HL-60/S4 treated with phorbol 12-myristate 13-acetate at 8.2 ng/mL for 4 days and 3 days (cell line): ENCODE measurements around the gene ARVCF.

Experiments
- in situ Hi-C: fragments of 300-500 bp; cut with MboI; formaldehyde crosslinking; loops from 2 replicates; pipeline ENCODE4 v1.15.0; 2022; ENCODE audit warnings: low sequenced_read_pairs

Gene ARVCF

GRCh38 chr22:19962909-19963806 is 53.5 kb downstream of the ARVCF start:
- in situ Hi-C loops = no loop called here

GRCh38 chr22:19962246-19962908 is 54.2 kb downstream of the ARVCF start:
- in situ Hi-C loops = no loop called here

DNA sequence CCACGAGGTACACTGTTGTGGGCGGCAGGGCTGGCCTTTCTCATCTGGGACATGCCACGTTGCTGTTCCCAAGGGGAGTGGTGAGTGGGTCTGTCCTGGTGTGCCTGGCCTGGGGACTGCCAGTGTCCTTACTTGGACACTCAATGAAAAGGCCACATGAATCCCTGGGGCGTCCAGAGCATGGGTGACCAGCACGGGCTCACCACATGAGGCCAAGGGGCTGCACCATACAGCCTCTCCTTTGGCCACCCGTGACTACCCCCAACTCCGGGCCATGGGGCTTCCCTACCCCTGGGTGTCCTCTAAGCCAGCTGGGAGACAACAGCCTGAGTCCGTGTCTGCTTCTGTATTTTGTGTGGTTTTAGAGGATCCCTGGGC is 54.8 kb downstream of the ARVCF start:
- in situ Hi-C loops = no loop called here

DNA sequence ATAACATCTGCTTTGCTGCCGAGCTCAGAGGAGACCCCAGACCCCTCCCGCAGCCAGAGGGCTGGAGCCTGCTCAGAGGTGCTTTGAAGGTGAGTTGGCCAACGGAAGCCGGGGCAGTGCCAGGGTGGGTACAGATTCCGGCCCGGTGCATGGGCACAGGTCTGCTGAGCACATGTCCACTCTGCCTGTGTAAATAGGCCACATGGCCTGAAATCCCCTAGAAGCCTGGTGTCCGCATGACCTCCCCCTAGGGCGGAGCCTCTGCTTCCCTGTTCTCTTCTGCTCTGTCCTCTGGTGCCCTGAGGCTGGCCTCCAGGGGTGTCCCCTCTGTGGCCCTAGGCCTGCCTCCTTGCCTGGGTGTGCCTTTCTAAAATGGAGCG is 55.4 kb downstream of the ARVCF start:
- in situ Hi-C loops = no loop called here

GRCh38 chr22:19960491-19961200 is 56.0 kb downstream of the ARVCF start:
- in situ Hi-C loops = no loop called here

- in situ Hi-C loops = no loop called here
These were observed 56.8 kb downstream of the ARVCF start for GRCh38 chr22:19959587-19960490.

GRCh38 chr22:19959043-19959586 is 57.5 kb downstream of the ARVCF start:
- in situ Hi-C loops = no loop called here

GRCh38 chr22:19958083-19959042 is 58.3 kb downstream of the ARVCF start:
- in situ Hi-C loops = no loop called here

- in situ Hi-C loops = no loop called here
These were observed 59.2 kb downstream of the ARVCF start for GRCh38 chr22:19957445-19957844.

GRCh38 chr22:19955241-19956128 is 61.1 kb downstream of the ARVCF start:
- in situ Hi-C loops = no loop called here

DNA sequence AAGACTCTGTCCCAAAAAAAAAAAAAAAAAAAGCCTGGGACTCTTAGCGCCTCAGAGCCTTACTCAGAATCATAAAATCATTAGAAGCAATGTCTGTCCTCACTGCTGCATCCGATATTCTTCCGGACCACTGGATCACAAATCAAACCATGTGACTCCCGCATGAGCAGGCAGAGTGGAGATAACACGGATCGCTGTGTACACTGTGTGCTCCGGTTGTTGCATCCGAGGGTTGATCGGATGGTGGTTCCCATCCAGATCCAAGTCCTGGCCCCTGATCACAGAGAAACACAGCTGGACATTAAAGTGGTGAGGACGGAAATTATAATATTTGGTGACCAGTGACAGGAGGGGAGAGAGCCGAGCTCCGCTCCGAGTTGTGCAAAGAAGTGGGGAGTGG is 65.3 kb downstream of the ARVCF start:
- in situ Hi-C loops = no loop called here

DNA sequence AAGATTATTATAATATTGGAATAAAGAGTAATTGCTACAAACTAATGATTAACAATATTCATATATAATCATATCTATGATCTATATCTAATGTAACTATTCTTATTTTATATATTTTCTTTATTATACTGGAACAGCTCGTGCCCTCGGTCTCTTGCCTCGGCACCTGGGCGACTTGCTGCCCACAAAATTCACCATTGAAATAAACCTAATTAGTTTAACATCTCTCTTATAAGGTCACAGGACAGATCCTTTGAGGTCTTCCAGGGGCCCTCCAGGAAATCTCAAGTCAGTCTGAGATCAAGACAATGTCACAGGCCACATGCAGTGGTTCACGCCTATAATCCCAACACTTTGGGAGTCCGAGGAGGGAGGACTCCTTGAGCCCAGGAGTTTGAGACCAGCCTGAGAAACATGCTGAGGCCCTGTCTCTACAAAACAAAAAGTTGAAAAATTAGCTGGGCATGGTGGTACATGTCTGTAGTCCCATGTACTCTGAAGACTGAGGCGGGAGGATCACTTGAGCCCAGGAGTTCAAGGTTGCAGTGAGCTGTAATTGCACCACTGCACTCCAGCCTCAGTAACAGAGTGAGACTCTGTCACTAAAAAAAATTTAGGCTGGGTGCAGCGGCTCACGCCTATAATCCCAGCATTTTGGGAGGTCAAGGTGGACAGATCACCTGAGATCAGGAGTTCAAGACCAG is 68.4 kb downstream of the ARVCF start:
- in situ Hi-C loops = no loop called here

- in situ Hi-C loops = no loop called here
These were observed 73.3 kb downstream of the ARVCF start for GRCh38 chr22:19943082-19944026.

DNA sequence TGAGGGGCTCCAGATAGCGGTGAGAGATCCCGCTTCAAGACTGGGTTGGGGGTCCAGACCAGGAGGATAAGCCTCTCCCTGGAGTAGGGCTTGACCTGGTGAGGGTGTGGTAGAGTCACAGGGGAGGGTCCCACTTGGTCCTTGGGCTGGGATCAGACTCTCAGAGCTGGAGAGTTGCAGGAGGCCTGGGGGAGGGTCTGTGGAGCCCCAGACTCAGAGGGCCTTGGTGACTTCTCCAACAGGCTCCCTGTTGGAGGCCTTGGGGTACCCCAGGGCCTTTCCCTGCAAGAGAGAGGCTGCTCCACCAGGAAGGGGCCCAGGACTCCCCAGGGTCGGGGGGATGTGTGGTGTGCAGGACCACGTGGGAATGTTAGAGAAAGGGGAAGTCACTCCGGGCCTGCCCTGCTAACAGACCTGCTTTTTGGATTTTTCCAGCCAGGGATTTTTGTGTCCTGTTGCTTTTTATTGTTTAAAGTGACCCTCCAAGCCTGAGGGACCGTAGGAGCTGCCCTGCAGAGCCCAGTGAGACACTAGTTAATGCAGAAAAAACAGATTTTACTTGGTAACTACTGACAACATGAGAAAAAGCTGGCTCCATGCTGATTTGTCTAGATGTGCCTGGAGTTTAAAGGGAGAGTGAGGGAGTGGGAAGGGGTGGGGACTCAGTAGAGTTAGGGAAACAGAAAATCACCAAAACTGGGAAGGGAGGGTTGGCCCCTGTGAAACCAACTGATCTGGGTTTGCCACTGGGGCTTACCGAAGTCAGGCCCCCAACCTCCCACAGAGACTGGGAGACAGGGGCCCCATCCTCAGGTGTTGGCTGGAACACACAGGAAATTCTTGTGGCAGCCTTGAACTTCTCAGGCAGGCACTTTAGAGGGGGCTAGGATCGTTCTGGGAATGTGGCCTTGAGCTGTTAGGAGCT is 74.2 kb downstream of the ARVCF start:
- in situ Hi-C loops = no loop called here

DNA sequence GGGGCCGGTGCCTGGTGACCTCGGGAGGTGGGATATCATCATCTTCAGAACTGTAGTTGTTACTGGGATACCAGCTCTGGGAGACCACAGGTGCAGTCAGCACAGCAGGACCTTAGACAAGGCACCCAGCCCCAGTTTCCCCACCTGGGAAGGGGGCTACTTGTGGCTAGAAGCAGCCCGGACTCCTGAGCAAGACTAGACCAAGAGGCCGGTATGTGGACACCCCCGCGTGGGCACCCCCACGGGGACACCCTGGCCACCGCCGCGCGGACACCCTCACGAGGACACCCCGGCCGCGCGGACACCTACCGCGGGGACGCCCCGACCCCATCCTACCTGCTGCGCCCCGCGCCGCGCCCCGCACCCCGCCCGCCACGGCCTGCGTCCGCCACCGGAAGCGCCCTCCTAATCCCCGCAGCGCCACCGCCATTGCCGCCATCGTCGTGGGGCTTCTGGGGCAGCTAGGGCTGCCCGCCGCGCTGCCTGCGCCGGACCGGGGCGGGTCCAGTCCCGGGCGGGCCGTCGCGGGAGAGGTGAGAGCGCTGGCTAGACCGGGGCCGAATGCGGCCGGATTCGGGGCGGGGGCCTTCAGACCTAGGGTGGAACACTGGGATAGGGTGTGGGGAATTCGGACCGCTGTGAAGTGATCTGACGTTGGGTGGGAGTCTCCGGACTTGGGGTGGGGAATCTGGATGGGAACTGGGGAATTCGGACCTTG is 75.1 kb downstream of the ARVCF start, which contains the start of the genes COMT and TXNRD2:
COMT (plus strand) TSS at position 408 of the 718 bp plus-strand sequence. CDS start 20,755 bp downstream, outside the sequence.
TXNRD2 (minus strand) TSS at position 454 of the 718 bp plus-strand sequence; CDS start at position 439, 15 bp downstream.
- in situ Hi-C loops = no loop called here
